ENCODE measurements around the gene AAMP.

DNA sequence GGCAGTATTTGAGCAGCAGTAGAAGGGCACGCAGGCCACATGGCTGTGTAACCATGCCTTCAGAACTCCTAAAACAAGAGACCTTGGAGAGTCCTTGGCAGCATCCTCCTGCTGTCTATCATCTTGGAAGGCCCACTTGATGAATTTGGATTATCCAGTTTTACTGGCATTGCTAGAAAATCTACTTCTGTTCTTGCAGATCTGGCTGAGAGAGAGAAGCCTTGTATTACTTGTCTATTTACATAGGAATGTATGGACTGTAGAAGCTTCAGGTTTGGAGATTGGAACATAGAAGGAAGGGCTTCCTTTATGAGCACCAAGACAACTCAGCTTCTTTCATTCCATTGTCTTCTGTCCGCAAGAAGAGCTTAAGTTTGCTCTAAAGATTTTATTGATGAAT lies 25.3 kb downstream of the AAMP start:
- TF ChIP-seq, protein P1, sequence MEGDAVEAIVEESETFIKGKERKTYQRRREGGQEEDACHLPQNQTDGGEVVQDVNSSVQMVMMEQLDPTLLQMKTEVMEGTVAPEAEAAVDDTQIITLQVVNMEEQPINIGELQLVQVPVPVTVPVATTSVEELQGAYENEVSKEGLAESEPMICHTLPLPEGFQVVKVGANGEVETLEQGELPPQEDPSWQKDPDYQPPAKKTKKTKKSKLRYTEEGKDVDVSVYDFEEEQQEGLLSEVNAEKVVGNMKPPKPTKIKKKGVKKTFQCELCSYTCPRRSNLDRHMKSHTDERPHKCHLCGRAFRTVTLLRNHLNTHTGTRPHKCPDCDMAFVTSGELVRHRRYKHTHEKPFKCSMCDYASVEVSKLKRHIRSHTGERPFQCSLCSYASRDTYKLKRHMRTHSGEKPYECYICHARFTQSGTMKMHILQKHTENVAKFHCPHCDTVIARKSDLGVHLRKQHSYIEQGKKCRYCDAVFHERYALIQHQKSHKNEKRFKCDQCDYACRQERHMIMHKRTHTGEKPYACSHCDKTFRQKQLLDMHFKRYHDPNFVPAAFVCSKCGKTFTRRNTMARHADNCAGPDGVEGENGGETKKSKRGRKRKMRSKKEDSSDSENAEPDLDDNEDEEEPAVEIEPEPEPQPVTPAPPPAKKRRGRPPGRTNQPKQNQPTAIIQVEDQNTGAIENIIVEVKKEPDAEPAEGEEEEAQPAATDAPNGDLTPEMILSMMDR (IDR thresholded peaks at IDR 0.05; ENCODE audit: insufficient read depth, low read length, poor library complexity, severe bottlenecking), result no peak
- TF ChIP-seq EZH2phosphoT487 (conservative IDR thresholded peaks at IDR 0.05; ENCODE audit: low read length), result no peak

Measured in SU-DHL-6 (cell line).